Chondrocyte (in vitro differentiated cells): Measurements from ENCODE around the gene APMAP. TPM values are rescaled to one million over a fixed set of nuclear protein-coding genes. Genes with fewer than 3 reads are reported as not detected.

Source experiments
- DNase-seq: peaks from one replicate; pipeline ENCODE4 v3.0.0; 2021; ENCODE audit warnings: mixed read lengths, low spot score
- H3K27ac Mint-ChIP-seq: one replicate; pipeline ENCODE4 v1.8.0; 2021; ENCODE audit warnings: mild to moderate bottlenecking, moderate library complexity, mixed read lengths; ENCODE audit not compliant: unreplicated experiment
- H3K27me3 Mint-ChIP-seq: 2 replicates; pipeline ENCODE4 v1.8.0; 2021; ENCODE audit warnings: low read depth, mixed read lengths
- H3K36me3 Mint-ChIP-seq: 2 replicates; pipeline ENCODE4 v1.8.0; 2021; ENCODE audit warnings: low read depth, mixed read lengths
- H3K4me1 Mint-ChIP-seq: 2 replicates; pipeline ENCODE4 v1.8.0; 2021; ENCODE audit warnings: low read depth, mild to moderate bottlenecking, mixed read lengths
- H3K4me3 Mint-ChIP-seq: one replicate; pipeline ENCODE4 v1.8.0; 2021; ENCODE audit warnings: mild to moderate bottlenecking, moderate library complexity, mixed read lengths; ENCODE audit not compliant: unreplicated experiment
- H3K9me3 Mint-ChIP-seq: 2 replicates; pipeline ENCODE4 v1.8.0; 2021; ENCODE audit warnings: low read depth, mixed read lengths
- total RNA-seq: library from RNA; stranded (reverse); gene quantifications from 3 replicates; pipeline ENCODE4 v1.2.1, GENCODE V29; 2021
- TF ChIP-seq, protein P1 (sequence below): fragments of 200-600 bp; sonication (generic); IDR thresholded peaks from 2 replicates; pipeline ENCODE4 v1.5.0; 2021; ENCODE audit warnings: antibody characterized with exemption, mild to moderate bottlenecking, moderate library complexity

APMAP gene
- total RNA-seq, 1 donor from 2014 or later, result 82.2 TPM

- Mint-ChIP-seq H3K4me1 (no peaks in the 10 kb centered on the region), H3K36me3 (peaks cover 2% of the 10 kb centered on the region), H3K27ac (no peak overlapping the region), H3K4me3 (no peak overlapping the region), H3K27me3 (no peaks in the 10 kb centered on the region), H3K9me3 (no peaks in the 10 kb centered on the region)
- DNase-seq, result peak; percentile 27
- TF ChIP-seq, protein P1, sequence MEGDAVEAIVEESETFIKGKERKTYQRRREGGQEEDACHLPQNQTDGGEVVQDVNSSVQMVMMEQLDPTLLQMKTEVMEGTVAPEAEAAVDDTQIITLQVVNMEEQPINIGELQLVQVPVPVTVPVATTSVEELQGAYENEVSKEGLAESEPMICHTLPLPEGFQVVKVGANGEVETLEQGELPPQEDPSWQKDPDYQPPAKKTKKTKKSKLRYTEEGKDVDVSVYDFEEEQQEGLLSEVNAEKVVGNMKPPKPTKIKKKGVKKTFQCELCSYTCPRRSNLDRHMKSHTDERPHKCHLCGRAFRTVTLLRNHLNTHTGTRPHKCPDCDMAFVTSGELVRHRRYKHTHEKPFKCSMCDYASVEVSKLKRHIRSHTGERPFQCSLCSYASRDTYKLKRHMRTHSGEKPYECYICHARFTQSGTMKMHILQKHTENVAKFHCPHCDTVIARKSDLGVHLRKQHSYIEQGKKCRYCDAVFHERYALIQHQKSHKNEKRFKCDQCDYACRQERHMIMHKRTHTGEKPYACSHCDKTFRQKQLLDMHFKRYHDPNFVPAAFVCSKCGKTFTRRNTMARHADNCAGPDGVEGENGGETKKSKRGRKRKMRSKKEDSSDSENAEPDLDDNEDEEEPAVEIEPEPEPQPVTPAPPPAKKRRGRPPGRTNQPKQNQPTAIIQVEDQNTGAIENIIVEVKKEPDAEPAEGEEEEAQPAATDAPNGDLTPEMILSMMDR, result no peak
These were observed 37.5 kb downstream of the APMAP start for GRCh38 chr20:24955045-24955444.

DNA sequence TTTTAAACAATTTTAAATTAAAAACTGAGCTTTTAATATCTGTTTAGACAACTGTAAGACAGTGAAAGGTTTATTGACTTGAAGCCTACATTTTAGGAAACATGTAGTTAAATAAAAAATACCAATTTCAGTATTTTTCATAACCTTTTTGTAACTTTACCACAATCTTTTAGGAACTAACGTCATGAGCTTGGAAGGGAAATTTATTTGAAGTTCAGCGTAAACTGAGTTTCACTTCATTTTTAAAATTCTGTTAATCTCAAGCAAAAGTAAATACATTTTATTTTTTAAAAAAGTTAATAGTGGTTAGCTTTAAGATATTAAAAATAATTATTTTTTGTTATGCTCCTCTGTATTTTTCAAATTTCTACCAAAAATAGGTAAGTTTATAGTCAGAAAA, 38.0 kb downstream of the APMAP start:
- no peaks in the 10 kb centered on the region for H3K36me3 Mint-ChIP-seq
- TF ChIP-seq, protein P1, result no peak
- no peaks in the 10 kb centered on the region for H3K27me3 Mint-ChIP-seq
- no peak overlapping the region for H3K27ac Mint-ChIP-seq
- no peak for DNase-seq
- no peak overlapping the region for H3K4me3 Mint-ChIP-seq
- no peaks in the 10 kb centered on the region for H3K4me1 Mint-ChIP-seq
- H3K9me3 Mint-ChIP-seq, result no peaks in the 10 kb centered on the region

DNA sequence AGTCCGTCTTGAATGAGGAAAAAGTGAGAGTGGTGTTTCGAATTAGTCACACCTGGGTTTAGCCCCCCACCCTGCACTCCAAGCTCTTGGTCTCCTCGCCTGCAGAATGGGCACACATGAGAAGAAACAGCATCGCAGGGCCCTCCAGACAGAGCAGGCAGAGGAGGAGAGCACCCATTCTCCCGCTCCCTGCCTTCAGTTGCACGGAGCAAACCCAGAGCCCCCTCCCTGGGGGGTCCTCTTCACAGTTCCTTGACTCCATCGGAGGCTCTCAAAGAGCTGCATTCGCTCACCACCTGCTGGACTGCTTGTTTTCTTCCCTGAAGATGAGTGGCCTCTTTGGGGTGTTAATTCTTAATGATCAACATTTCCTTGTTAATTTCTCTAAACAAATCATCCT, 38.4 kb downstream of the APMAP start:
- DNase-seq, result peak; percentile 50
- Mint-ChIP-seq H3K36me3 (no peaks in the 10 kb centered on the region), H3K27ac (no peak overlapping the region)

GRCh38 chr20:24953621-24954133, 38.9 kb downstream of the APMAP start:
- no peaks in the 10 kb centered on the region for H3K27me3 Mint-ChIP-seq
- H3K36me3 Mint-ChIP-seq, result no peaks in the 10 kb centered on the region
- H3K9me3 Mint-ChIP-seq, result no peaks in the 10 kb centered on the region
- no peaks in the 10 kb centered on the region for H3K4me1 Mint-ChIP-seq
- peak; percentile 86 for DNase-seq
- TF ChIP-seq, protein P1, result no peak
- H3K27ac Mint-ChIP-seq, result no peak overlapping the region
- H3K4me3 Mint-ChIP-seq, result no peak overlapping the region

More for the DNA sequence above, 38.4 kb downstream of the APMAP start:
- Mint-ChIP-seq H3K27me3 (no peaks in the 10 kb centered on the region), H3K4me3 (no peak overlapping the region), H3K4me1 (no peaks in the 10 kb centered on the region), H3K9me3 (no peaks in the 10 kb centered on the region)
- TF ChIP-seq, protein P1, result no peak

DNA sequence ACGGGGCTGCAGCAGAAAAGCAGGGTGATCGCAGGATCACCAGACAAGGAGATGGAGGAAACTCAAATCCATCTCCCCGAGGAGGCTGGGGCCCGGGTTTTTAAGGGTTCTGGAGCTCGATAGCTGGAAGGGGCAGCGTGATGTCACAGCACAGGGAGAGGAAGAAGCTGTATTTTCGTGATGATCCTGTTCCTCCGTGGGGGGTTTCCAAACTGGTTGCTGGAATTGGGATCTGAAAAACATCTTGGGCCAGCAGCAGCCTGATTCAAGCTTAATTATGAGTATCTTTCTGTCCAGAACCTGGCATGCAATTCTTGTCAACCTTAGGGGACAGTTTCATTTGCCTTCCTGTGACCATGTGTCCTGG, 39.4 kb downstream of the APMAP start:
- no peaks in the 10 kb centered on the region for H3K4me1 Mint-ChIP-seq
- no peak overlapping the region for H3K27ac Mint-ChIP-seq
- no peaks in the 10 kb centered on the region for H3K36me3 Mint-ChIP-seq
- DNase-seq, result no peak
- TF ChIP-seq, protein P1, result no peak
- H3K9me3 Mint-ChIP-seq, result no peaks in the 10 kb centered on the region
- H3K27me3 Mint-ChIP-seq, result no peaks in the 10 kb centered on the region
- no peak overlapping the region for H3K4me3 Mint-ChIP-seq
